Caco-2 (cell line): Measurements from ENCODE around the gene LGR6. TPM values are rescaled to one million over a fixed set of nuclear protein-coding genes. Genes with fewer than 3 reads are reported as not detected.

Experiments
- BruUV-seq: library from RNA; stranded (reverse); fragments of 400-500 nt; replicated peaks from 2 replicates; lab custom pipeline; 2021; lab: Mats Ljungman, UMichigan
- CTCF ChIA-PET: fragments of 300-600 bp; sonication (Branson Sonifier 250); formaldehyde crosslinking; loops from one replicate; lab custom pipeline; 2022; ENCODE audit warnings: antibody characterized with exemption; lab: Charles Lee
- POLR2A ChIA-PET: fragments of 300-600 bp; sonication (Branson Sonifier 250); formaldehyde crosslinking; loops from one replicate; lab custom pipeline; 2022; ENCODE audit warnings: antibody characterized with exemption; lab: Charles Lee
- DNase-seq, 2 experiments: peaks; one replicate each; pipeline versions ENCODE4 v3.0.0 to v3.0.0-alpha.2; 2020 to 2022
- H3K27me3 ChIP-seq: replicated peaks from 2 replicates; pipeline ENCODE4 v1.6.0; 2011; ENCODE audit warnings: low read length; ENCODE audit not compliant: control insufficient read depth, insufficient read depth
- H3K36me3 ChIP-seq: 2 replicates; pipeline ENCODE4 v1.5.1; 2011; ENCODE audit warnings: low read length; ENCODE audit not compliant: control insufficient read depth, insufficient read depth
- H3K4me1 ChIP-seq: fragments of 250-450 bp; sonication (Bioruptor Pico); 2 replicates; pipeline ENCODE4 v1.5.1; 2020; ENCODE audit warnings: mild to moderate bottlenecking
- H3K4me3 ChIP-seq: 2 replicates; pipeline ENCODE4 v1.5.1; 2011; ENCODE audit warnings: low read depth, mild to moderate bottlenecking, control low read depth, low read length
- H3K9me3 ChIP-seq: fragments of 250-450 bp; sonication (Bioruptor Pico); 2 replicates; pipeline ENCODE4 v1.5.1; 2020; ENCODE audit warnings: mild to moderate bottlenecking, moderate library complexity
- H3K27ac Mint-ChIP-seq: one replicate; pipeline ENCODE4 v1.8.0; 2022; ENCODE audit warnings: mixed read lengths; ENCODE audit not compliant: unreplicated experiment
- H3K27me3 Mint-ChIP-seq: one replicate; pipeline ENCODE4 v1.8.0; 2022; ENCODE audit warnings: mixed read lengths; ENCODE audit not compliant: insufficient read depth, unreplicated experiment
- H3K36me3 Mint-ChIP-seq: one replicate; pipeline ENCODE4 v1.8.0; 2022; ENCODE audit warnings: mild to moderate bottlenecking, mixed read lengths; ENCODE audit not compliant: insufficient read depth, unreplicated experiment
- H3K4me1 Mint-ChIP-seq: one replicate; pipeline ENCODE4 v1.8.0; 2022; ENCODE audit warnings: low read depth, mixed read lengths; ENCODE audit not compliant: unreplicated experiment
- H3K4me3 Mint-ChIP-seq: one replicate; pipeline ENCODE4 v1.8.0; 2022; ENCODE audit warnings: mild to moderate bottlenecking, moderate library complexity, mixed read lengths; ENCODE audit not compliant: unreplicated experiment
- H3K9me3 Mint-ChIP-seq: one replicate; pipeline ENCODE4 v1.8.0; 2022; ENCODE audit warnings: mixed read lengths; ENCODE audit not compliant: unreplicated experiment
- intact Hi-C: fragments of 100-400 bp; cut with micrococcal nuclease; formaldehyde crosslinking; loops from one replicate; pipeline ENCODE4 v1.10.0; 2022; ENCODE audit not compliant: unreplicated experiment
- total RNA-seq: library from RNA; stranded (reverse); gene quantifications from 2 replicates; pipeline ENCODE4 v1.2.3, GENCODE V29; 2022
- TF ChIP-seq, protein P1 (sequence below), 2 experiments: fragments of 200-600 bp in 1 of 2; IDR thresholded peaks; 1 replicate in 1 of 2; 2 replicates in 1 of 2; pipeline versions ENCODE4 v1.5.1 to v1.8.0; 2011 to 2022; ENCODE audit warnings: antibody characterized with exemption in 1 of 2, control low read depth in 1 of 2, inconsistent platforms in 1 of 2, low read depth in 1 of 2, low read length in 1 of 2, mild to moderate bottlenecking in 1 of 2, moderate library complexity in 1 of 2; ENCODE audit not compliant: insufficient read depth in 1 of 2, severe bottlenecking in 1 of 2, unreplicated experiment in 1 of 2

The LGR6 gene
- total RNA-seq, 1 experiment from 2014 or later, result 0.36 TPM

DNA sequence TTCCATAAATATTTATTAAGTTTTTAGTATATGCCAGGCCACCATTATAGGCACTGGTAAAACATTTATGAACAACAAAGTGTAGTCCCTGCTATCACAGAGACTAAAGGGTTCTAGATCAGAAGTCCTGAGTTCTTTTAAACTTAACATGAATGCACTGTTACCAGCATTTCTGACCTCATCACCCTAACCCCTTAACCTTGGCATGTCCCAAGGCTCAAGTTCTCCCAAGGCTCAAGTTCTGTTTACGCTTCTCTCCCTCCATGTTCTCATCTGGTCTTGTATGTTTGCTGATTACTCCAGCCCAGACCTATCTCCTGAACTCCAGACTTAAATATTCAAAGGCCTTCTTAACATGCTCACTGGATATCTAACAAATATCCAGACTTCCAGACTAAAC lies 93.6 kb downstream of the LGR6 start:
- Mint-ChIP-seq H3K9me3 (no peaks in the 10 kb centered on the region), H3K27ac (no peak overlapping the region), H3K36me3 (no peaks in the 10 kb centered on the region), H3K4me3 (no peak overlapping the region), H3K27me3 (peaks cover 8% of the 10 kb centered on the region), H3K4me1 (no peaks in the 10 kb centered on the region)
- TF ChIP-seq, protein P1, sequence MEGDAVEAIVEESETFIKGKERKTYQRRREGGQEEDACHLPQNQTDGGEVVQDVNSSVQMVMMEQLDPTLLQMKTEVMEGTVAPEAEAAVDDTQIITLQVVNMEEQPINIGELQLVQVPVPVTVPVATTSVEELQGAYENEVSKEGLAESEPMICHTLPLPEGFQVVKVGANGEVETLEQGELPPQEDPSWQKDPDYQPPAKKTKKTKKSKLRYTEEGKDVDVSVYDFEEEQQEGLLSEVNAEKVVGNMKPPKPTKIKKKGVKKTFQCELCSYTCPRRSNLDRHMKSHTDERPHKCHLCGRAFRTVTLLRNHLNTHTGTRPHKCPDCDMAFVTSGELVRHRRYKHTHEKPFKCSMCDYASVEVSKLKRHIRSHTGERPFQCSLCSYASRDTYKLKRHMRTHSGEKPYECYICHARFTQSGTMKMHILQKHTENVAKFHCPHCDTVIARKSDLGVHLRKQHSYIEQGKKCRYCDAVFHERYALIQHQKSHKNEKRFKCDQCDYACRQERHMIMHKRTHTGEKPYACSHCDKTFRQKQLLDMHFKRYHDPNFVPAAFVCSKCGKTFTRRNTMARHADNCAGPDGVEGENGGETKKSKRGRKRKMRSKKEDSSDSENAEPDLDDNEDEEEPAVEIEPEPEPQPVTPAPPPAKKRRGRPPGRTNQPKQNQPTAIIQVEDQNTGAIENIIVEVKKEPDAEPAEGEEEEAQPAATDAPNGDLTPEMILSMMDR (IDR thresholded peaks at IDR 0.05; ENCODE audit: insufficient read depth in 1 of 2, low read depth in 1 of 2, low read length in 1 of 2, severe bottlenecking in 1 of 2, unreplicated experiment in 1 of 2), result no peak
- ChIA-PET POLR2A (no interaction called here), CTCF (no interaction called here)
- no peak for DNase-seq
- no TSS peak for BruUV-seq
- H3K4me1 ChIP-seq, result no peaks in the 10 kb centered on the region; the same call in 1 of the 2 replicates
- H3K9me3 ChIP-seq, result no peaks in the 10 kb centered on the region
- intact Hi-C loops, result no loop called here
- H3K27me3 ChIP-seq, result no peaks in the 10 kb centered on the region
- H3K36me3 ChIP-seq, result no peaks in the 10 kb centered on the region
- no peak overlapping the region for H3K4me3 ChIP-seq

DNA sequence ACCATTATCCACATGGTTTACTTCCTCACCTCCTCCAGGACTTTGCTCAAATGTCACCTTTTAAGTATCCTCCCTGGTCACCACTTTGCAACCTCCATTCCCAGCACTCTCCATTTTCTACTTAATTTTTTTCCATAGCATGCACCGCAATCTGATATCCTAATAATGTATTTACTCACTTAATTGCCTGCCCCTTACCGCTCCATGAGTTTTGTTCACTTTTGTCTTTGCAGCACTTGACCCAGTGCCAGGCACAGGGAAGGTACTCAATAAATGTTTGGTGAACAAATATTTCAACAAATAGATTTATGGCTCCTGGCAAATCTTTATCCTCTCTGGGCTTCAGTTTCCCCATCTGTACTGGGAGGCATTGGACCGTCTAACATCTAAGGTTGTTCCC lies 94.6 kb downstream of the LGR6 start:
- Mint-ChIP-seq H3K27ac (no peak overlapping the region), H3K36me3 (no peaks in the 10 kb centered on the region), H3K4me3 (no peak overlapping the region), H3K27me3 (peaks cover 8% of the 10 kb centered on the region), H3K4me1 (peaks cover 3% of the 10 kb centered on the region), H3K9me3 (no peaks in the 10 kb centered on the region)
- Histone ChIP-seq H3K4me3 (no peak overlapping the region), H3K4me1 (no peaks in the 10 kb centered on the region; the same call in 1 of the 2 replicates), H3K27me3 (no peaks in the 10 kb centered on the region), H3K9me3 (no peaks in the 10 kb centered on the region), H3K36me3 (no peaks in the 10 kb centered on the region)
- DNase-seq, result no peak
- TF ChIP-seq, protein P1 (IDR thresholded peaks at IDR 0.05; ENCODE audit: insufficient read depth in 1 of 2, low read depth in 1 of 2, low read length in 1 of 2, severe bottlenecking in 1 of 2, unreplicated experiment in 1 of 2), result no peak
- BruUV-seq, result no TSS peak
- POLR2A ChIA-PET, result no interaction called here
- CTCF ChIA-PET, result no interaction called here
- intact Hi-C loops, result no loop called here

DNA sequence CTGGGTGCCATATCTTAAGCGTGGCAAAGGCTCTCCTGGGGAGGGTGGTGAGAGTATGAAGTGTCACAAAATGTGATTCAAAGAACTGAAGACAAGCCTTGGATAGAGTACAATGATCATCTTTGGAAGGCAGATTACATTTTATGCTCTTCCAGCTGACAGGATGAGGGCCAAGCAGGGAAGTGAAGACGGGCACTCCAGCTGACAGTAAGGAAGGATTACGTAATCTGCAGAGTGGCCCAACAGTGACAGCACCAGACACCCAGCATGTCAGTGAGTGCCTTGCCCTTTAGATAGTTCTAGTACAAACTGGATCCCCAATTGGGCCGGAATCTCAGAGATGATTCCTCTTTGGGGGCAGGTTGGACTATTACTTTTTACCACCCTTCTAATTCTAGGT lies 95.4 kb downstream of the LGR6 start:
- Mint-ChIP-seq H3K4me3 (no peak overlapping the region), H3K27me3 (peaks cover 8% of the 10 kb centered on the region), H3K4me1 (peaks cover 6% of the 10 kb centered on the region), H3K9me3 (no peaks in the 10 kb centered on the region), H3K27ac (no peak overlapping the region), H3K36me3 (no peaks in the 10 kb centered on the region)
- ChIA-PET CTCF (no interaction called here), POLR2A (no interaction called here)
- H3K27me3 ChIP-seq, result no peaks in the 10 kb centered on the region
- TF ChIP-seq, protein P1 (IDR thresholded peaks at IDR 0.05; ENCODE audit: insufficient read depth in 1 of 2, low read depth in 1 of 2, low read length in 1 of 2, severe bottlenecking in 1 of 2, unreplicated experiment in 1 of 2), result no peak
- no peak for DNase-seq
- no peaks in the 10 kb centered on the region for H3K9me3 ChIP-seq
- H3K4me1 ChIP-seq, result no peaks in the 10 kb centered on the region; the same call in 1 of the 2 replicates
- no peaks in the 10 kb centered on the region for H3K36me3 ChIP-seq
- intact Hi-C loops, result no loop called here
- BruUV-seq, result no TSS peak
- H3K4me3 ChIP-seq, result no peak overlapping the region
